ENCODE measurements around the gene ZSCAN4.

Gene ZSCAN4

GRCh38 chr19:57688011-57688763 is 19.5 kb downstream of the ZSCAN4 start:
- TF ChIP-seq MAX (IDR thresholded peaks at IDR 0.05; ENCODE audit: low read depth, low read length) = no peak
- TF ChIP-seq POLR2A (IDR thresholded peaks at IDR 0.05; ENCODE audit: extremely low read depth, insufficient read length) = no peak
- no peak for TF ChIP-seq MYC (IDR thresholded peaks at IDR 0.05; ENCODE audit: low read depth, low read length)
- no peak overlapping the region for H3K4me3 ChIP-seq (ENCODE audit: low read depth, low read length)
- no peak for DNase-seq (ENCODE audit: low read depth)

DNA sequence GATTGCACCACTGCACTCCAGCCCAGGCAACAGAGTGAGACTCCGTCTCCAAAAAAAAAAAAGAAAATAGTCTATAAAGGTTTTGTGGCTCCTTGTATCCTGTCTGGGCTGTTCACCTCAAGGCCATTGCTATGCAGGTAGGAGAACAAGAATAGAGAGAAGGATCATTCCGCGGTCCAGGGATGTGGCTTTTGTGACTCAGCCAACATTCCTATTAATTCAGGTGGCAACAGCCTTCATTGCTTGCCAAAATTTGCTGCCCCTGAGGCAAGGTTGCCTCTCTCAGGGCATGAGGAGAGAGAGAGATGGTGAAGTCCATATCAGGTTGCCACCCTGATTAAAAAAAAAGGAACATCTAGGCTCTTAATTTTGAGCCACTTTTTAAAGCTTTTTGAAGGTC is 21.0 kb downstream of the ZSCAN4 start:
- TF ChIP-seq POLR2A (IDR thresholded peaks at IDR 0.05; ENCODE audit: extremely low read depth, insufficient read length) = no peak
- no peak for TF ChIP-seq MAX (IDR thresholded peaks at IDR 0.05; ENCODE audit: low read depth, low read length)
- TF ChIP-seq, protein P1, sequence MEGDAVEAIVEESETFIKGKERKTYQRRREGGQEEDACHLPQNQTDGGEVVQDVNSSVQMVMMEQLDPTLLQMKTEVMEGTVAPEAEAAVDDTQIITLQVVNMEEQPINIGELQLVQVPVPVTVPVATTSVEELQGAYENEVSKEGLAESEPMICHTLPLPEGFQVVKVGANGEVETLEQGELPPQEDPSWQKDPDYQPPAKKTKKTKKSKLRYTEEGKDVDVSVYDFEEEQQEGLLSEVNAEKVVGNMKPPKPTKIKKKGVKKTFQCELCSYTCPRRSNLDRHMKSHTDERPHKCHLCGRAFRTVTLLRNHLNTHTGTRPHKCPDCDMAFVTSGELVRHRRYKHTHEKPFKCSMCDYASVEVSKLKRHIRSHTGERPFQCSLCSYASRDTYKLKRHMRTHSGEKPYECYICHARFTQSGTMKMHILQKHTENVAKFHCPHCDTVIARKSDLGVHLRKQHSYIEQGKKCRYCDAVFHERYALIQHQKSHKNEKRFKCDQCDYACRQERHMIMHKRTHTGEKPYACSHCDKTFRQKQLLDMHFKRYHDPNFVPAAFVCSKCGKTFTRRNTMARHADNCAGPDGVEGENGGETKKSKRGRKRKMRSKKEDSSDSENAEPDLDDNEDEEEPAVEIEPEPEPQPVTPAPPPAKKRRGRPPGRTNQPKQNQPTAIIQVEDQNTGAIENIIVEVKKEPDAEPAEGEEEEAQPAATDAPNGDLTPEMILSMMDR (IDR thresholded peaks at IDR 0.05; ENCODE audit: low read depth, low read length) = no peak
- no peak for TF ChIP-seq MYC (IDR thresholded peaks at IDR 0.05; ENCODE audit: low read depth, low read length)
- H3K4me3 ChIP-seq (ENCODE audit: low read depth, low read length) = no peak overlapping the region
- no peak for DNase-seq (ENCODE audit: low read depth)

DNA sequence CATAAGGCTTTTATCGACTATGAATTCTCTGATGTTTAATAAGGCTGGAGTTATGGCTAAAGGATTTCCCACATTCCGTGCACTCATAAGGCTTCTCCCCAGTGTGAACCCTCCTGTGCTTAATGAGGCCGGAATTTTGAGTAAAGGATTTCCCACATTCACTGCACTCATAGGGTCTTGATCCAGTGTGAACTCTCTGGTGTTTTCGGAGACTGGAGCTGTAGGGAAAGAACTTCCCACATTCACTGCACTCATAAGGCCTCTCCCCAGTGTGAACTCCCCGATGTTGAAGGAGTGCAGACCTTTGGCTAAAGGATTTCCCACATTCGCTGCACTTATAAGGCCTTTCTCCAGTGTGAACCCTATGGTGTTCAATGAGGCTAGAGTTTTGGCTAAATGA is 32.9 kb downstream of the ZSCAN4 start:
- no peak for DNase-seq (ENCODE audit: low read depth)
- TF ChIP-seq MAX (IDR thresholded peaks at IDR 0.05; ENCODE audit: low read depth, low read length) (no peak), MYC (IDR thresholded peaks at IDR 0.05; ENCODE audit: low read depth, low read length) (no peak), POLR2A (IDR thresholded peaks at IDR 0.05; ENCODE audit: extremely low read depth, insufficient read length) (no peak)
- TF ChIP-seq, protein P1 (IDR thresholded peaks at IDR 0.05; ENCODE audit: low read depth, low read length) = no peak
- H3K4me3 ChIP-seq (ENCODE audit: low read depth, low read length) = no peak overlapping the region

GRCh38 chr19:57706346-57706745 is 37.6 kb downstream of the ZSCAN4 start:
- DNase-seq (ENCODE audit: low read depth) = no peak
- H3K4me3 ChIP-seq (ENCODE audit: low read depth, low read length) = no peak overlapping the region
- TF ChIP-seq MYC (IDR thresholded peaks at IDR 0.05; ENCODE audit: low read depth, low read length) (no peak), POLR2A (IDR thresholded peaks at IDR 0.05; ENCODE audit: extremely low read depth, insufficient read length) (no peak), MAX (IDR thresholded peaks at IDR 0.05; ENCODE audit: low read depth, low read length) (no peak)
- TF ChIP-seq, protein P1 (IDR thresholded peaks at IDR 0.05; ENCODE audit: low read depth, low read length) = no peak

- TF ChIP-seq MAX (IDR thresholded peaks at IDR 0.05; ENCODE audit: low read depth, low read length) (no peak), MYC (IDR thresholded peaks at IDR 0.05; ENCODE audit: low read depth, low read length) (no peak), POLR2A (IDR thresholded peaks at IDR 0.05; ENCODE audit: extremely low read depth, insufficient read length) (no peak)
- TF ChIP-seq, protein P1 (IDR thresholded peaks at IDR 0.05; ENCODE audit: low read depth, low read length) = no peak
- no peak within 1 kb of the TSS for H3K4me3 ChIP-seq (ENCODE audit: low read depth, low read length)
- no peak for DNase-seq (ENCODE audit: low read depth)
These were observed 40.1 kb downstream of the ZSCAN4 start, which contains the start of gene ZNF154 for GRCh38 chr19:57708641-57709361. ZNF154 (minus strand) TSS chr19:57709204; CDS start chr19:57708971, 233 bp downstream.

- DNase-seq (ENCODE audit: low read depth) = no peak
- H3K4me3 ChIP-seq (ENCODE audit: low read depth, low read length) = no peak overlapping the region
- TF ChIP-seq, protein P1 (IDR thresholded peaks at IDR 0.05; ENCODE audit: low read depth, low read length) = no peak
- no peak for TF ChIP-seq POLR2A (IDR thresholded peaks at IDR 0.05; ENCODE audit: extremely low read depth, insufficient read length)
- TF ChIP-seq MYC (IDR thresholded peaks at IDR 0.05; ENCODE audit: low read depth, low read length) = no peak
- TF ChIP-seq MAX (IDR thresholded peaks at IDR 0.05; ENCODE audit: low read depth, low read length) = no peak
These were observed 40.9 kb downstream of the ZSCAN4 start for GRCh38 chr19:57709616-57710015.
